ENCODE measurements around the gene LSR.

The LSR gene

GRCh38 chr19:35222373-35223015, 26.3 kb upstream of the LSR start:
- no peak for TF ChIP-seq POLR2A (IDR thresholded peaks at IDR 0.05; ENCODE audit: extremely low read depth, insufficient read length)
- no peak for TF ChIP-seq CTCF (IDR thresholded peaks at IDR 0.05; ENCODE audit: low read depth, low read length)
- no peak for TF ChIP-seq MAX (IDR thresholded peaks at IDR 0.05; ENCODE audit: low read depth, low read length)
- no peak for TF ChIP-seq MYC (IDR thresholded peaks at IDR 0.05; ENCODE audit: low read depth, low read length)
- no peak for DNase-seq (ENCODE audit: low read depth)
- no peak overlapping the region for H3K4me3 ChIP-seq (ENCODE audit: low read depth, low read length)

- no peak overlapping the region for H3K4me3 ChIP-seq (ENCODE audit: low read depth, low read length)
- no peak for TF ChIP-seq POLR2A (IDR thresholded peaks at IDR 0.05; ENCODE audit: extremely low read depth, insufficient read length)
- TF ChIP-seq MAX (IDR thresholded peaks at IDR 0.05; ENCODE audit: low read depth, low read length): peak; percentile 83
- peak; percentile 34 for DNase-seq (ENCODE audit: low read depth)
Observed at GRCh38 chr19:35223084-35223790, 25.6 kb upstream of the LSR start.

- DNase-seq (ENCODE audit: low read depth): no peak
- TF ChIP-seq MYC (IDR thresholded peaks at IDR 0.05; ENCODE audit: low read depth, low read length): no peak
- no peak for TF ChIP-seq CTCF (IDR thresholded peaks at IDR 0.05; ENCODE audit: low read depth, low read length)
- no peak for TF ChIP-seq POLR2A (IDR thresholded peaks at IDR 0.05; ENCODE audit: extremely low read depth, insufficient read length)
- TF ChIP-seq MAX (IDR thresholded peaks at IDR 0.05; ENCODE audit: low read depth, low read length): no peak
- no peak overlapping the region for H3K4me3 ChIP-seq (ENCODE audit: low read depth, low read length)
Observed at GRCh38 chr19:35223862-35224505, 24.8 kb upstream of the LSR start.

GRCh38 chr19:35224681-35225571, 23.9 kb upstream of the LSR start:
- no peak overlapping the region for H3K4me3 ChIP-seq (ENCODE audit: low read depth, low read length)
- TF ChIP-seq POLR2A (IDR thresholded peaks at IDR 0.05; ENCODE audit: extremely low read depth, insufficient read length) (no peak), CTCF (IDR thresholded peaks at IDR 0.05; ENCODE audit: low read depth, low read length) (no peak)

GRCh38 chr19:35225951-35226350, 22.9 kb upstream of the LSR start:
- H3K4me3 ChIP-seq (ENCODE audit: low read depth, low read length): no peak overlapping the region
- TF ChIP-seq MYC (IDR thresholded peaks at IDR 0.05; ENCODE audit: low read depth, low read length) (no peak), POLR2A (IDR thresholded peaks at IDR 0.05; ENCODE audit: extremely low read depth, insufficient read length) (no peak), MAX (IDR thresholded peaks at IDR 0.05; ENCODE audit: low read depth, low read length) (no peak), CTCF (IDR thresholded peaks at IDR 0.05; ENCODE audit: low read depth, low read length) (no peak)
- DNase-seq (ENCODE audit: low read depth): no peak

More at GRCh38 chr19:35224681-35225571, 23.9 kb upstream of the LSR start:
- DNase-seq (ENCODE audit: low read depth): no peak

Data from NB4 (cell line).